Measurements from ENCODE around the gene TRMU. TPM values are rescaled to one million over a fixed set of nuclear protein-coding genes. Genes with fewer than 3 reads are reported as not detected.

Gene TRMU
- total RNA-seq, 1 donor from 2014 or later = 71.8 TPM

- no peak overlapping the region for H3K4me3 Mint-ChIP-seq (ENCODE audit: low read depth)
- peaks cover 4% of the 10 kb centered on the region for H3K9me3 Mint-ChIP-seq (ENCODE audit: low read depth)
- H3K4me1 Mint-ChIP-seq (ENCODE audit: low read depth) = peaks cover 35% of the 10 kb centered on the region
- H3K27me3 Mint-ChIP-seq = no peaks in the 10 kb centered on the region
- H3K36me3 Mint-ChIP-seq (ENCODE audit: insufficient read depth) = peaks cover 16% of the 10 kb centered on the region
- TF ChIP-seq, protein P1, sequence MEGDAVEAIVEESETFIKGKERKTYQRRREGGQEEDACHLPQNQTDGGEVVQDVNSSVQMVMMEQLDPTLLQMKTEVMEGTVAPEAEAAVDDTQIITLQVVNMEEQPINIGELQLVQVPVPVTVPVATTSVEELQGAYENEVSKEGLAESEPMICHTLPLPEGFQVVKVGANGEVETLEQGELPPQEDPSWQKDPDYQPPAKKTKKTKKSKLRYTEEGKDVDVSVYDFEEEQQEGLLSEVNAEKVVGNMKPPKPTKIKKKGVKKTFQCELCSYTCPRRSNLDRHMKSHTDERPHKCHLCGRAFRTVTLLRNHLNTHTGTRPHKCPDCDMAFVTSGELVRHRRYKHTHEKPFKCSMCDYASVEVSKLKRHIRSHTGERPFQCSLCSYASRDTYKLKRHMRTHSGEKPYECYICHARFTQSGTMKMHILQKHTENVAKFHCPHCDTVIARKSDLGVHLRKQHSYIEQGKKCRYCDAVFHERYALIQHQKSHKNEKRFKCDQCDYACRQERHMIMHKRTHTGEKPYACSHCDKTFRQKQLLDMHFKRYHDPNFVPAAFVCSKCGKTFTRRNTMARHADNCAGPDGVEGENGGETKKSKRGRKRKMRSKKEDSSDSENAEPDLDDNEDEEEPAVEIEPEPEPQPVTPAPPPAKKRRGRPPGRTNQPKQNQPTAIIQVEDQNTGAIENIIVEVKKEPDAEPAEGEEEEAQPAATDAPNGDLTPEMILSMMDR (IDR thresholded peaks at IDR 0.05; ENCODE audit: unreplicated experiment) = no peak
- H3K27ac Mint-ChIP-seq = no peak overlapping the region
- DNase-seq (ENCODE audit: low spot score, unreplicated experiment) = no peak
These were observed 38.6 kb downstream of the TRMU start for GRCh38 chr22:46373921-46374662.

- Mint-ChIP-seq H3K27me3 (no peaks in the 10 kb centered on the region), H3K27ac (peak overlapping the region; percentile 56), H3K4me1 (ENCODE audit: low read depth) (peaks cover 43% of the 10 kb centered on the region), H3K4me3 (ENCODE audit: low read depth) (no peak overlapping the region), H3K36me3 (ENCODE audit: insufficient read depth) (peaks cover 16% of the 10 kb centered on the region), H3K9me3 (ENCODE audit: low read depth) (peaks cover 4% of the 10 kb centered on the region)
- TF ChIP-seq, protein P1 (IDR thresholded peaks at IDR 0.05; ENCODE audit: unreplicated experiment) = no peak
- no peak for DNase-seq (ENCODE audit: low spot score, unreplicated experiment)
These were observed 39.4 kb downstream of the TRMU start for GRCh38 chr22:46374663-46375474.

GRCh38 chr22:46376111-46376510 is 40.6 kb downstream of the TRMU start:
- H3K36me3 Mint-ChIP-seq (ENCODE audit: insufficient read depth) = peaks cover 18% of the 10 kb centered on the region
- peaks cover 41% of the 10 kb centered on the region for H3K4me1 Mint-ChIP-seq (ENCODE audit: low read depth)
- no peaks in the 10 kb centered on the region for H3K27me3 Mint-ChIP-seq
- no peak overlapping the region for H3K27ac Mint-ChIP-seq
- DNase-seq (ENCODE audit: low spot score, unreplicated experiment) = no peak
- no peak overlapping the region for H3K4me3 Mint-ChIP-seq (ENCODE audit: low read depth)
- TF ChIP-seq, protein P1 (IDR thresholded peaks at IDR 0.05; ENCODE audit: unreplicated experiment) = no peak
- H3K9me3 Mint-ChIP-seq (ENCODE audit: low read depth) = peaks cover 4% of the 10 kb centered on the region

DNA sequence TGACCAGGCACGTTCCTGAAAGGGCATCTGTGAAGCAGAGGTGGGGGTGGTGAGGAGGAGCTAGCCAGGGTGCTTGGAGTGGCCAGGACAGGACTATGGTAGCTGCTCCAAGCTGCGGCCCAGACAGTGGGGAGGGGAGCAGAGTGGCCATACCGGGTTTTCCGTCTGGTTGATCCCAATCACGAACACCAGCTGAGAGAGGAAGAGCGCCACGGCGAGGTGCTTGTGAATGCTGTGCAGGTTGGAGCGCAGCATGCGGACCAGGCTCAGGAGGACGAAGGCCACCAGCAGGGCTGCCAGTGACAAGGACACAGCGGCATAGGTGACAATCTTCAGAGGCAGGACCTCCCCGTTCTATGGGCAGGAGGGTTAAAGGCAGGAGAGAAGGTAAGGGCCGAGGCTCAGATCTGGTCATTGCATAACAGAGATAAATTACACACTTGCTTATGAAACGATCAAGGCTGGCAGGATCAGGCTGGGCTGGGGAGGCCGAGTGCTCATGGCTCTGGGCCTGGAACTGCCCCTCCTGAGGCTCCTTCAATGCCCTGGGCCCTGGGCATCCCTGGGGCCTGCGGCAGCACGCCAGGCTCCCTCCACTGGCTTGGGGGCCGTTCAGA is 41.5 kb downstream of the TRMU start:
- peak overlapping the region; percentile 91 for H3K27ac Mint-ChIP-seq
- H3K27me3 Mint-ChIP-seq = no peaks in the 10 kb centered on the region
- H3K4me1 Mint-ChIP-seq (ENCODE audit: low read depth) = peaks cover 40% of the 10 kb centered on the region
- no peak for DNase-seq (ENCODE audit: low spot score, unreplicated experiment)
- H3K4me3 Mint-ChIP-seq (ENCODE audit: low read depth) = no peak overlapping the region
- peaks cover 4% of the 10 kb centered on the region for H3K9me3 Mint-ChIP-seq (ENCODE audit: low read depth)
- TF ChIP-seq, protein P1 (IDR thresholded peaks at IDR 0.05; ENCODE audit: unreplicated experiment) = no peak
- H3K36me3 Mint-ChIP-seq (ENCODE audit: insufficient read depth) = peaks cover 18% of the 10 kb centered on the region
